Measurements from ENCODE around the gene NPSR1.
"Not testable (repeated sequence)": the region's sequence is repeated elsewhere in the genome, so short reads cannot be mapped to it uniquely, and the experiment has no call there.

The NPSR1 gene

GRCh38 chr7:34879871-34880270, 221.9 kb downstream of the NPSR1 start:
- Histone ChIP-seq H3K27ac (no peak overlapping the region), H3K36me3 (no peaks in the 10 kb centered on the region), H3K4me1 (no peaks in the 10 kb centered on the region), H3K9ac (no peak overlapping the region), H3K4me2 (no peak overlapping the region), H3K9me3 (peaks cover 20% of the 10 kb centered on the region), H3K27me3 (no peaks in the 10 kb centered on the region), H3K4me3 (no peak overlapping the region), H4K20me1 (no peaks in the 10 kb centered on the region)
- TF ChIP-seq Cebpa-rat (IDR thresholded peaks at IDR 0.05), result no peak

GRCh38 chr7:34883855-34884254, 225.8 kb downstream of the NPSR1 start:
- H3K4me3 ChIP-seq, H3K27me3 ChIP-seq, H3K36me3 ChIP-seq, H3K4me2 ChIP-seq, H3K27ac ChIP-seq, H3K4me1 ChIP-seq, H3K9ac ChIP-seq, H4K20me1 ChIP-seq: not testable (repeated sequence)
- peaks cover 20% of the 10 kb centered on the region for H3K9me3 ChIP-seq

- no peaks in the 10 kb centered on the region for H3K4me1 ChIP-seq
- H3K4me3 ChIP-seq, result no peak overlapping the region
- H3K9ac ChIP-seq, result no peak overlapping the region
- H3K4me2 ChIP-seq, result no peak overlapping the region
- no peaks in the 10 kb centered on the region for H4K20me1 ChIP-seq
- TF ChIP-seq Cebpa-rat (IDR thresholded peaks at IDR 0.05), result no peak
- peaks cover 20% of the 10 kb centered on the region for H3K9me3 ChIP-seq
- no peak overlapping the region for H3K27ac ChIP-seq
- H3K27me3 ChIP-seq, result no peaks in the 10 kb centered on the region
- H3K36me3 ChIP-seq, result no peaks in the 10 kb centered on the region
Observed at GRCh38 chr7:34886856-34887255, 228.8 kb downstream of the NPSR1 start.

GRCh38 chr7:34889951-34890350, 231.9 kb downstream of the NPSR1 start:
- Histone ChIP-seq H3K4me1 (no peaks in the 10 kb centered on the region), H3K4me2 (no peak overlapping the region), H3K9me3 (peaks cover 9% of the 10 kb centered on the region), H3K4me3 (no peak overlapping the region), H3K9ac (no peak overlapping the region), H4K20me1 (no peaks in the 10 kb centered on the region), H3K27ac (no peak overlapping the region), H3K36me3 (no peaks in the 10 kb centered on the region), H3K27me3 (no peaks in the 10 kb centered on the region)
- TF ChIP-seq Cebpa-rat (IDR thresholded peaks at IDR 0.05), result no peak

- Histone ChIP-seq H3K4me2 (no peak overlapping the region), H3K9me3 (peaks cover 24% of the 10 kb centered on the region), H3K4me3 (no peak overlapping the region), H4K20me1 (no peaks in the 10 kb centered on the region), H3K27me3 (no peaks in the 10 kb centered on the region), H3K4me1 (no peaks in the 10 kb centered on the region), H3K36me3 (no peaks in the 10 kb centered on the region), H3K27ac (no peak overlapping the region), H3K9ac (no peak overlapping the region)
- no peak for TF ChIP-seq Cebpa-rat (IDR thresholded peaks at IDR 0.05)
Observed at GRCh38 chr7:34895202-34895601, 237.2 kb downstream of the NPSR1 start.
